Ishikawa (cell line): ENCODE data around the gene TF.

Experiments used
- CEBPB ChIP-seq: IDR thresholded peaks from 2 replicates; pipeline ENCODE4 v1.6.1; 2012
- EGR1 ChIP-seq: IDR thresholded peaks from 2 replicates; pipeline ENCODE4 v1.6.1; 2012
- EP300 ChIP-seq: IDR thresholded peaks from 2 replicates; pipeline ENCODE4 v1.6.1; 2012; ENCODE audit warnings: borderline replicate concordance
- FOXM1 ChIP-seq: IDR thresholded peaks from 2 replicates; pipeline ENCODE4 v1.6.1; 2012; ENCODE audit warnings: low read depth, borderline replicate concordance
- NFIC ChIP-seq: IDR thresholded peaks from 2 replicates; pipeline ENCODE4 v1.6.1; 2012
- RAD21 ChIP-seq: IDR thresholded peaks from 2 replicates; pipeline ENCODE4 v1.6.1; 2012; ENCODE audit warnings: low read depth
- REST ChIP-seq: IDR thresholded peaks from 2 replicates; pipeline ENCODE4 v1.6.1; 2012; ENCODE audit warnings: low read depth, mild to moderate bottlenecking
- TAF1 ChIP-seq: IDR thresholded peaks from 2 replicates; pipeline ENCODE4 v1.6.1; 2012; ENCODE audit warnings: low read depth, mild to moderate bottlenecking
- TCF12 ChIP-seq: IDR thresholded peaks from 2 replicates; pipeline ENCODE4 v1.6.1; 2012; ENCODE audit warnings: low read depth
- TEAD4 ChIP-seq: IDR thresholded peaks from 2 replicates; pipeline ENCODE4 v1.6.1; 2012
- YY1 ChIP-seq: IDR thresholded peaks from 2 replicates; pipeline ENCODE4 v1.6.1; 2012; ENCODE audit warnings: low read depth
- TF ChIP-seq, protein P1 (sequence below): IDR thresholded peaks from 2 replicates; pipeline ENCODE4 v1.6.1; 2012
- TF ChIP-seq, protein P2 (sequence below): IDR thresholded peaks from 2 replicates; pipeline ENCODE4 v1.6.1; 2012

DNA sequence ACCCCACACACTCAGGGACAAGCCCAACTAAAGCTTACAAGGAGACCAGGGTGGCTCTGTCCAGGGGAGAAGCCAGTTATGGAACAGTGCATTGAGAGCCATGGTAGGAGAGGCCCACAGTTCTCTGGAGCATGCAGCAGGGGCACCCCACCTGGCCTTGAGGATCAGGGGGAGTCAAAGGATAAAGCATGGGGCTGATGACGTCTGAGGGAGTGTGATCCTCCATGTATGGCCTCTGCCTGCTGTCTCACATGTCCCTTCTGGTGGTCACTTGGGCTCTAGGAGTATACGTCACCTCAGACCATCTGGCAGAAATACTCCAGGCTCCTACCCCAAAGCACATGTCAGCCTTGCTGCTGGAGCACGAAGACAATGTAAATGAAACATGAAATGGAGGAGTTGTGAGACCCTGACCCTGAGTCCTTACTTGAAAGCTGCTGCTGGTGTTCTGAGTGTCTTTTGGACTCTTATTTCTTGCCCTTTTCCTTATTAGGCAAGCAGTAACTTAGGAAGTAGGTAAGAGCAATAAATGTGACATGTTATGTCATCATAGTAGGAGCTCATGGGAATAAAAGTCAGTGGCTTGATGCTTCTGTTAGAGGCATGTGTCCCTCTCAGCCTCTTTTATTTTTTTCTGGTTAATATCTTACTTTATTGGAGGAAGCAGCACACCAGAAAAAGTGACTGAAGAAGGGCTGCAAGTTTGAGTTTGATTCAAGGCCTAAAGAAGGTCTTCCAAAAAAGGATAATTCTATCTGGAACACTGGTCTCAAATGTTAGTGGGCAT, 74.9 kb downstream of the TF start:
- TF ChIP-seq REST (no peak), TEAD4 (no peak), TAF1 (no peak), YY1 (no peak), EP300 (no peak), CEBPB (no peak), FOXM1 (no peak), EGR1 (no peak), NFIC (no peak), RAD21 (no peak), TCF12 (no peak)
- TF ChIP-seq, protein P1, sequence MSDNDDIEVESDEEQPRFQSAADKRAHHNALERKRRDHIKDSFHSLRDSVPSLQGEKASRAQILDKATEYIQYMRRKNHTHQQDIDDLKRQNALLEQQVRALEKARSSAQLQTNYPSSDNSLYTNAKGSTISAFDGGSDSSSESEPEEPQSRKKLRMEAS, result no peak
- TF ChIP-seq, protein P2, sequence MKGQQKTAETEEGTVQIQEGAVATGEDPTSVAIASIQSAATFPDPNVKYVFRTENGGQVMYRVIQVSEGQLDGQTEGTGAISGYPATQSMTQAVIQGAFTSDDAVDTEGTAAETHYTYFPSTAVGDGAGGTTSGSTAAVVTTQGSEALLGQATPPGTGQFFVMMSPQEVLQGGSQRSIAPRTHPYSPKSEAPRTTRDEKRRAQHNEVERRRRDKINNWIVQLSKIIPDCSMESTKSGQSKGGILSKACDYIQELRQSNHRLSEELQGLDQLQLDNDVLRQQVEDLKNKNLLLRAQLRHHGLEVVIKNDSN, result no peak
